ENCODE results near the gene CLCN7.

Gene CLCN7

GRCh38 chr16:1458977-1459341 lies 15.9 kb downstream of the CLCN7 start:
- DNase-seq: no peak

GRCh38 chr16:1458336-1458976 lies 16.4 kb downstream of the CLCN7 start:
- DNase-seq: no peak

GRCh38 chr16:1457489-1458245 lies 17.2 kb downstream of the CLCN7 start:
- no peak for DNase-seq

DNA sequence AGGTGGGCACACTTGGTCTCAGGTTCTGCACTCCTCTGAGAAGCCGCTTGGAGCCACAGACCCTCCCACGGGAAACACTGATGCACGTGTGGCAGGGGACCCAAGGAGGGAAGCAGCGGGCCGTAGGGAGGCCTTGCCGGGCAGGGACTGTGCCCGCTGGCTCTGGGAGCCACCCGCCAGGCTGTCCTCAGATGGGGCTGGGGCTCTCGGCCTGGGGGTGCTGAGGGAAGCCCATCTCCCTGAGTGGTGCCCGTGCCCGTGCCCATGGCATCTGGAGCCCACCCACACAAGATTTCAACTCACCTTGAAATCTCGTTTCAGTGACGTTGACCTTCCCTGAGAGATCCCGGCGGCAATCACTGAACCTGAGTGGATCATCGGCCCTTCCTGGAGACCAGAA lies 17.9 kb downstream of the CLCN7 start:
- DNase-seq: no peak

DNA sequence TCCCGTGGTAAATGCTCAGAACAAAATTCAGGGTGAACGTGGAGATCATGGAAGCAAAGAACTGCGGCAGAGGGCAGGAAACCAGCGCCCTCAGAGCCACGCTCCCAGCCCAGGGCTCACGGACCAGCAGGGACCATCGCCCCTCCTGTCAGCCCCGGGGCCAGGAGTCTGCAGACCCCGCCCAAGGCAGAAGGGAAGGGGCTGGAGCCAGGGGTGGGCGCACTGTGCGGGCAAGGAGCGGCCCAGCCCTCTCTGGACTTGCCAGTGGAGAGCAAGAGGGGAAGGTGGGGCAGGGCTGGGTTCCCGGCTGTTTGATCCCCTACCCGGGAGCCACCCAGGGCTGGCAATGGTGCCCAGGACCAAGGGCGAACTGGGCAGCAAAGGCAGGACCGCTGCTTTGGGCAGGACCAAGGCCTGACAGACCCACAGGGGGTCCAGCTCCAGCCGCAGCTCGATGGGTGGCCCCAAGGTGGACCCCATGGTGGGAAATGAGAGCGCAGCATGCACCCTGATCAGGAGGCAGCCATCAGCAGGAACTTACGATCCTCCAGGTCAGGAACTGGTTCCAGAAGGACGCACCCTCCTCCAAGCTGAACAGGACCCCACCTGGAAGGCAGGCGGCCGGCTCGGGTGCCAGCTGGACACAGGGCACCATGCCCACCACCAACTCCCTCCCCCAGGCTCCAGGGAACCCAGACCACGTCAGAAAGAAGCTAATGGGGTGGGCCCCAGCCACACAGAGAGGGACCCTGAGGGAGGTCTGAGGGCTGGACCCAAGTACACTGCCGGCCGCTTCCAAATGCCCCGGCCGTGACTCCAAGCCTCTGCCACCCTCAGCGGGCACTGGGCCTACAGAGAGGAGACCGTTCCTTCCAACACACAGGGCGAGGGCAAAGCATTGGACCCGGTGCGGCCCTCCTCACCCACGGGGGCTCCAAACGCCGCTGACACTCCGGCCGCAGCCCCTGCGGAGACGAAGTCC lies 19.3 kb downstream of the CLCN7 start:
- DNase-seq: no peak

DNA sequence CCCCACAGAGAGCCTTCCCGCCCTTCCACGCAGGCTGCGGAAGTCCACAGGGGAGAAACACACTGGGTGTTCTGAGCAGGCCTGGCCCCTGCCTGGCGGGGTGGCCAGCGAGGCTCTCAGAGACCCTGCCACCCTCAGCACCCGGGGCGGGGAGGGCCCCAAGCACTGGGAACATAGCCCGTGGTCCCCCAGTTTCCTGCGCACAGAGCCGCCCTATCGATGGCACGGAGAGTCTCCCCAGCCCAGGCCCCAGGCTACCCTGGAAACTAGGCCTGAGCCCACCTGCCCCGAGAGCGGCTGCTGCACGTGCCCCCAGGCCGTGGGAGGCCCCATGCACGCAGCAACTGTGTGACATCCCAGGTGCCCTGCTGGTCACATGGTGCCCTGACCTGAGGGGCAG lies 20.3 kb downstream of the CLCN7 start:
- DNase-seq: no peak

GRCh38 chr16:1453316-1453715 lies 21.5 kb downstream of the CLCN7 start:
- no peak for DNase-seq

DNA sequence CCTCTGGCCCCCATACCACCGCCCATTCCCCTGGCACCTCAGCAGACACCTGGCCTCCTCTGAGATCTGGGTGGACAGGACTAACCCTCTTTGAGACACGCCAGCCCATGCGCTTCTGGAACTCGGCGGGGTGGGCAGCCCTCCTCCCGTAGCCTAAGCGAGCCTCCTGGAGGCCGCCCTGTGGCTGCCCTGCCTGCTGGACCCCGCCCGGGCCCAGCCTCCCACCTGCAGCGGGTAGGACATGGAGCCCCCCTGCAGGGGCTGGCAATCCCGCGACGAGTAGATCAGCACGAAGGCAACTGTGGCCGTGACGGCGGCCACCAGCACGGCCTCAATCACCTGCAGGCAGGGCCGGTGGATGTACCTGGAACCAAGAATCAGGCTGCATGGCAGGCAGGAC lies 22.3 kb downstream of the CLCN7 start:
- no peak for DNase-seq

DNA sequence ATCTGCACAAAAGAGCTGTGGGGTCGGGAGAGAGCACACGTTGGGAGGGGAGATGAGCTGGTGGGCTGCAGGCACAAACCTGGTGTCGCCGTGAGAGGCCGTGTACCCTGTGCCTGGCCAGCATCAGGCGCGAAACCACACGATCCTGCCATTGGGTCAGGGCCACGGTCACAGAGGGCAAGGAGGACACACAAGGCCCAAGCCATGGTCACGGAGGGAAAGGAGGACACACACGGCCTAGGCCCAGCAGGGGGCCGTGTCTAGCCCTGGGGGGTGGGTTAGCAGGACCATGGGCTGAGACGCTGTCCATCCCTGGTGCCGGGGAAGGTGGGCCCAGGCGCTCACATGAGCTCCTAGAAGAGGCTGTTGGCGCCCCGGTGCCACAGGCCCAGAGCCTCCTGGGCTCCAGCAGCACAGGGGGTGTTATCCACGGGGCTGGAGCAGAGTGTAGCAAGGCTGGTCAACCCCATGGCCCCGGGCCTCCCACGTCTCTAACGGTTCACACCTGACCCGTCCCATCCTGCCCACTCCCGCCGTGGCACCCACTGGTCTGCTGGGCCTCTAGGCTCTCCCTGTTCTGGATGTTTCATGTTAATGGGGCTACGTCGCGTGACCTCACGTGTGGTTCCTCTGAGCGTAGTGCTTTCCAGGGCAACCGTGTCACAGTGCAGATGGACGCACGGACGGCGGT lies 23.0 kb downstream of the CLCN7 start:
- no peak for DNase-seq

DNA sequence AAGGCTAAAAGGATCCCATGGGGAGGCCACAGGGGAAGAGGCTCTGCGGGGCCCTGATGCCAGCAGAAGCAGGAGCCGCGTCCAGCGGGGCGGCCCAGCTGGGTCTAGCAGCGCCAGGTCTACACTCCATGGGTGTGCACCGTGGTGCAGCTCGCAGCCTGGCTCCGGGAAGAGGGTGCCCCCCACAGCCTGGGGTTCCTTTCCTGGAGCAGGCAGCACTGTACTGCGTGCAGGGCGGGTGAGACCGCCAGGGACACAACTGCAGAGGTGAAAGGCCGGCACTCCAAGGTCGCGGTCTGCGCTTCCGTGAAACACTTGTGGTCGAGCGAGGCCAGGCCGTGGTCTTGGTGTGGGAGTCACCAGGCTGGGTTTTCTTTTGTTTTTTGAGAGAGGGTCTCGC lies 24.0 kb downstream of the CLCN7 start:
- no peak for DNase-seq

GRCh38 chr16:1450218-1450617 lies 24.6 kb downstream of the CLCN7 start:
- DNase-seq: no peak

- no peak for DNase-seq
These were observed 25.5 kb downstream of the CLCN7 start for GRCh38 chr16:1449201-1449788.

GRCh38 chr16:1448536-1449116 lies 26.2 kb downstream of the CLCN7 start:
- no peak for DNase-seq

DNA sequence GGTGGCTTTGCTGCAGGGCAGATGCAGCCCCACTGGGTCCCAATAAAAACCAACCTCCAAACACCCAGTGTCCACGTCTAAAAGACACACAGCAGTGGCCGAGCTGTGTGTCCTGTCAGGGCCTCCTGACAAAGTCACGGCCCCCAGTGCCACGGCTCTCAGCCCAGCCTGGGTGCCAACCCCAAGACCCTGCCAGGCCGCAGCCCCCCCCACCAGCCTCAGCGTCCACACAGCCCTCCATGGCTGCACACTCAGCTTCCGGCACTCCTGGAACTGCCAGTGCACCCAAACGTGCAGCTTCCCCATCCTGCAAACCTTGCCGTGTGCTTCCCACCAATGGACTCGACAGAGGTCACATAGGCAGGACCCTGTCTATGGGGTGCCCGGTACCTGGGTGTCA lies 26.9 kb downstream of the CLCN7 start:
- DNase-seq: no peak

GRCh38 chr16:1446296-1447080 lies 28.3 kb downstream of the CLCN7 start:
- DNase-seq: no peak

GRCh38 chr16:1445518-1446203 lies 29.2 kb downstream of the CLCN7 start:
- DNase-seq: no peak

GRCh38 chr16:1444730-1445517 lies 29.9 kb downstream of the CLCN7 start:
- DNase-seq: no peak

DNA sequence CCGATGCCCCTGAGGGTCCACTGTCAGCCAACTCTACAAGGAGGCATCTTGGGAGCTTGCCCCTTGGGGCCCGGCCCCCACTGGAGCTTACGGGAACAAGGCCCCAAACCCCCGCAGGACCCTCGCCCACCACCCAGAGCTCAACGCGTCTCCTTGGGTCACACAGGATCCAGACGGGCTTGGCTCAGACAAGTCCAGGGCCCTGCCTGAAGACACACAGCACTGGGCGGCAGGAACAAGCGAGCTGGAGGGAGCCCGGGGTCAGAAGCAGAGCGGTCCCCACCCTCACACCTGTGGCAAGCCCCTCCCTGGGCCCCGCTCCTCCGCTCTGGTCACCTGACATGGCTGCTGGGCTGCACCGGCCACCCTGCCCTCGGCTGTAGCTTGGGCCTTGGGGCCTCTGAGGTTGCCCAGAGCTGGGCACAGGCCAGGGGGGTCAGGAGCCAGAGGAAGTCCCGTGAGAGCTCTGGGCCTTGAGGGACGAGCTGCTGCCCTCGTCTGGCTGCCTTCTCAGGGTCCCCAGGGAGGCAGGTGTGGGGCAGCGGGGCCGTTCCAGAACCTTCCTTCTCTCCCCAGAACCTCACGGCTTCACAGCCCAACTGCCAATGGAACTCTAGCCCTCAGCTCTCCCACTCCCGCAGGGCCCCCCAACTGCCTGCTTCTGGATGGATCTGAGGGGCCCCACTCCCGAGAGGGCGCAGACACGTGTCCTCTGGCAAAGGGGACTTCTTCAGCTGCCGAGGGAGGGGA lies 30.7 kb downstream of the CLCN7 start, which contains the start of gene CCDC154:
Gene CCDC154, minus strand, starts transcription at position 577 of the 750 bp plus-strand sequence. Its CDS starts 234 bp downstream, at position 343.
- no peak for DNase-seq

DNA sequence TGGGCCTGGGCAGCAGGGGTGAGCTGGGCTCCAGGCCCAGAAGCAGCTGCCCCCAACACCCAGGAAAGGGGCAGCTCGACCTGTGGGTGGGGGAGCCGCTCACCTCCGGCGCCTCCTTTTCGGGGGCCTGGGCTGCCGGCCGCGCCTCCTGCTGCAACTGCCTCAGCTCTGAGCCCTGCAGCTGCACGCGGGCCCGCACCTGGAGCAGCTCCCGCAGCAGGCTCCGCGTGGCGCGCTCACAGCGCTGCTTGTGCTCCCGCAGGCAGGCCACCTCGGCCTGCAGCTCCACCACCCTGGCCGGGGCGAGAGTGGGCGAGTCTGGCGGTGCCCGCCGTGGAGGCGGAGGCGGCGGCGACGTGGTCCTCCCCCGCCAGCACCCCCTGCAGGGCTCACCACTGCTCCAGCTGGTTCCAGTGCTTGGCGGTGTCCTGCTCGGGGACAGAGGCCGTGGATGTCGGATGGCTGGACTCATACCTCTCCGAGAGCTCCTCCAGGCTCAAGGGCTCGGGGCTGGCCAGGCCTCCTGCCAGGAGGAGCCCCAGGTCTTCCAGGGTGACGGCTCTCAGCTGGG lies 31.3 kb downstream of the CLCN7 start:
- DNase-seq: no peak

Measured in activated effector memory CD4-positive, alpha-beta T cell treated with Interleukin-2 at 50 U/mL for 16 hours (primary cell).